Vagina (tissue), 2 donors: ENCODE data around the gene ZNF157. TPM values are rescaled to one million over a fixed set of nuclear protein-coding genes. Genes with fewer than 3 reads are reported as not detected.
"Not testable (repeated sequence)": the region's sequence is repeated elsewhere in the genome, so short reads cannot be mapped to it uniquely, and the experiment has no call there.

Experiments used
- DNase-seq, 2 donors: peaks; one replicate each; pipeline ENCODE4 v3.0.0-alpha.2; 2017; ENCODE audit errors: extremely low spot score in 2 of 2
- H3K27ac ChIP-seq: fragments of 200-600 bp; sonication (generic); one replicate; pipeline ENCODE4 v1.5.1; 2019
- H3K27me3 ChIP-seq: fragments of 200-600 bp; sonication (generic); one replicate; pipeline ENCODE4 v1.5.1; 2019
- H3K36me3 ChIP-seq, 2 donors: fragments of 200-600 bp; sonication (generic); one replicate each; pipeline ENCODE4 v1.5.1; 2017 to 2019
- H3K4me1 ChIP-seq: fragments of 200-600 bp; sonication (generic); one replicate; pipeline ENCODE4 v1.5.1; 2019
- H3K4me3 ChIP-seq, 2 donors: fragments of 200-600 bp; sonication (generic); 1 replicate in 1 of 2; 2 replicates in 1 of 2; pipeline ENCODE4 v1.5.1; 2016 to 2019
- H3K9me3 ChIP-seq: fragments of 200-600 bp; sonication (generic); one replicate; pipeline ENCODE4 v1.5.1; 2019
- CTCF ChIP-seq, 3 experiments: fragments of 450-650 bp in 2 of 3; fragments of 200-600 bp in 1 of 3; sonication (generic) in 1 of 3; IDR thresholded peaks; one replicate each; pipeline ENCODE4 v1.5.1; 2017 to 2019; ENCODE audit warnings: antibody characterized with exemption in 3 of 3, mild to moderate bottlenecking in 2 of 3, moderate library complexity in 2 of 3
- POLR2A ChIP-seq, 2 donors: fragments of 450-650 bp; IDR thresholded peaks; one replicate each; pipeline ENCODE4 v1.6.1; 2017; ENCODE audit warnings: antibody characterized with exemption in 2 of 2, mild to moderate bottlenecking in 2 of 2, moderate library complexity in 2 of 2
- POLR2AphosphoS5 ChIP-seq, 2 donors: sonication (generic); formaldehyde crosslinking; IDR thresholded peaks; one replicate each; pipeline ENCODE4 v1.9.0; 2017; ENCODE audit warnings: antibody characterized with exemption in 2 of 2, mild to moderate bottlenecking in 2 of 2, low read depth in 1 of 2; ENCODE audit not compliant: insufficient read depth in 1 of 2
- intact Hi-C: fragments of 100-400 bp; cut with DNase I; formaldehyde crosslinking; loops from one replicate; pipeline ENCODE4 v1.15.1; 2023
- total RNA-seq: library from RNA; depleted of rRNA; stranded (reverse); fragments of >200 nt; gene quantifications from one replicate; pipeline ENCODE4 v1.2.3, GENCODE V29; 2016

ZNF157 gene
- total RNA-seq, 1 donor from 2014 or later, result not detected

GRCh38 chrX:47373198-47373597 lies 2.8 kb downstream of the ZNF157 start:
- no peak overlapping the region for H3K27ac ChIP-seq
- intact Hi-C loops, result no loop called here
- no peaks in the 10 kb centered on the region for H3K36me3 ChIP-seq
- no peak for TF ChIP-seq POLR2AphosphoS5 (IDR thresholded peaks at IDR 0.05; ENCODE audit: insufficient read depth in 1 of 2, low read depth in 1 of 2)
- no peaks in the 10 kb centered on the region for H3K9me3 ChIP-seq
- no peaks in the 10 kb centered on the region for H3K4me1 ChIP-seq
- no peak overlapping the region for H3K4me3 ChIP-seq
- no peak for DNase-seq
- no peaks in the 10 kb centered on the region for H3K27me3 ChIP-seq

- Histone ChIP-seq H3K4me1 (no peaks in the 10 kb centered on the region), H3K27ac (no peak overlapping the region), H3K9me3 (no peaks in the 10 kb centered on the region), H3K27me3 (no peaks in the 10 kb centered on the region), H3K4me3 (peak overlapping the region in 1 of 2 donors; percentile 16), H3K36me3 (no peaks in the 10 kb centered on the region)
- intact Hi-C loops, result no loop called here
- TF ChIP-seq POLR2A (IDR thresholded peaks at IDR 0.05), result no peak
- DNase-seq, result no peak
Observed at GRCh38 chrX:47380268-47380667, 9.9 kb downstream of the ZNF157 start.

GRCh38 chrX:47380837-47381236 lies 10.5 kb downstream of the ZNF157 start:
- H3K4me3 ChIP-seq, H3K36me3 ChIP-seq: not testable (repeated sequence)

GRCh38 chrX:47384502-47384901 lies 14.1 kb downstream of the ZNF157 start:
- no peak for DNase-seq
- Histone ChIP-seq H3K27me3 (no peaks in the 10 kb centered on the region), H3K4me1 (no peaks in the 10 kb centered on the region), H3K4me3 (no peak overlapping the region), H3K27ac (no peak overlapping the region), H3K9me3 (no peaks in the 10 kb centered on the region), H3K36me3 (no peaks in the 10 kb centered on the region)
- TF ChIP-seq POLR2A (IDR thresholded peaks at IDR 0.05) (no peak), CTCF (IDR thresholded peaks at IDR 0.05) (peak; percentile 14 to 61 (median 54))
- intact Hi-C loops, result loop anchor here (2.0 kb wide), 1 partner anchor 192 kb away; the partner anchor contains the start of gene UBA1

More at GRCh38 chrX:47380837-47381236, 10.5 kb downstream of the ZNF157 start:
- H3K9me3 ChIP-seq, H3K27ac ChIP-seq, H3K4me1 ChIP-seq, DNase-seq, H3K27me3 ChIP-seq, intact Hi-C loops: not testable (repeated sequence)

- intact Hi-C loops, result no loop called here
- no peak for DNase-seq
- H3K36me3 ChIP-seq, result no peaks in the 10 kb centered on the region
- H3K9me3 ChIP-seq, result no peaks in the 10 kb centered on the region
- no peak overlapping the region for H3K4me3 ChIP-seq
- no peaks in the 10 kb centered on the region for H3K27me3 ChIP-seq
- TF ChIP-seq POLR2AphosphoS5 (IDR thresholded peaks at IDR 0.05; ENCODE audit: insufficient read depth in 1 of 2, low read depth in 1 of 2) (no peak), POLR2A (IDR thresholded peaks at IDR 0.05) (no peak), CTCF (IDR thresholded peaks at IDR 0.05) (no peak)
- H3K4me1 ChIP-seq, result no peaks in the 10 kb centered on the region
- no peak overlapping the region for H3K27ac ChIP-seq
Observed at GRCh38 chrX:47390780-47391179, 20.4 kb downstream of the ZNF157 start.

GRCh38 chrX:47413179-47413594 lies 42.8 kb downstream of the ZNF157 start:
- H3K9me3 ChIP-seq, result peaks cover 9% of the 10 kb centered on the region

More at GRCh38 chrX:47413179-47413594, 42.8 kb downstream of the ZNF157 start:
- intact Hi-C loops, result loop anchor here (5.0 kb wide), 1 partner anchor 1299 kb away; no protein-coding TSS in a partner anchor
- DNase-seq, result no peak
- H3K27me3 ChIP-seq, result no peaks in the 10 kb centered on the region
- TF ChIP-seq POLR2A (IDR thresholded peaks at IDR 0.05) (no peak), CTCF (IDR thresholded peaks at IDR 0.05) (no peak), POLR2AphosphoS5 (IDR thresholded peaks at IDR 0.05; ENCODE audit: insufficient read depth in 1 of 2, low read depth in 1 of 2) (no peak)
- H3K4me3 ChIP-seq, result no peak overlapping the region
- H3K4me1 ChIP-seq, result no peaks in the 10 kb centered on the region
- H3K36me3 ChIP-seq, result peaks cover 0 to 17% of the 10 kb centered on the region in 2 donors
- no peak overlapping the region for H3K27ac ChIP-seq
